ENCODE measurements around the gene MAP3K7.

GRCh38 chr6:90484385-90484784 lies 102.5 kb downstream of the MAP3K7 start:
- TF ChIP-seq CTCF (conservative IDR thresholded peaks at IDR 0.05; ENCODE audit: low read length) = no peak
- no peak for TF ChIP-seq EZH2phosphoT487 (IDR thresholded peaks at IDR 0.05; ENCODE audit: borderline replicate concordance)
